Astrocyte of the cerebellum (primary cell): Measurements from ENCODE around the gene TNPO1.

Experiments
- DNase-seq: peaks from one replicate; pipeline ENCODE4 v3.0.0-alpha.2; 2011; ENCODE audit warnings: low read depth
- H3K4me3 ChIP-seq: 2 replicates; pipeline ENCODE4 v1.5.1; 2011; ENCODE audit warnings: mild to moderate bottlenecking, low read depth, low read length, moderate library complexity
- CTCF ChIP-seq: IDR thresholded peaks from 2 replicates; pipeline ENCODE4 v1.5.1; 2012; ENCODE audit warnings: low read length, low read depth, moderate library complexity, mild to moderate bottlenecking; ENCODE audit errors: missing control alignments
- in situ Hi-C: cut with HindIII; loops from 2 replicates; pipeline ENCODE4 v1.10.0; 2017; ENCODE audit warnings: low sequenced_read_pairs

Gene TNPO1

DNA sequence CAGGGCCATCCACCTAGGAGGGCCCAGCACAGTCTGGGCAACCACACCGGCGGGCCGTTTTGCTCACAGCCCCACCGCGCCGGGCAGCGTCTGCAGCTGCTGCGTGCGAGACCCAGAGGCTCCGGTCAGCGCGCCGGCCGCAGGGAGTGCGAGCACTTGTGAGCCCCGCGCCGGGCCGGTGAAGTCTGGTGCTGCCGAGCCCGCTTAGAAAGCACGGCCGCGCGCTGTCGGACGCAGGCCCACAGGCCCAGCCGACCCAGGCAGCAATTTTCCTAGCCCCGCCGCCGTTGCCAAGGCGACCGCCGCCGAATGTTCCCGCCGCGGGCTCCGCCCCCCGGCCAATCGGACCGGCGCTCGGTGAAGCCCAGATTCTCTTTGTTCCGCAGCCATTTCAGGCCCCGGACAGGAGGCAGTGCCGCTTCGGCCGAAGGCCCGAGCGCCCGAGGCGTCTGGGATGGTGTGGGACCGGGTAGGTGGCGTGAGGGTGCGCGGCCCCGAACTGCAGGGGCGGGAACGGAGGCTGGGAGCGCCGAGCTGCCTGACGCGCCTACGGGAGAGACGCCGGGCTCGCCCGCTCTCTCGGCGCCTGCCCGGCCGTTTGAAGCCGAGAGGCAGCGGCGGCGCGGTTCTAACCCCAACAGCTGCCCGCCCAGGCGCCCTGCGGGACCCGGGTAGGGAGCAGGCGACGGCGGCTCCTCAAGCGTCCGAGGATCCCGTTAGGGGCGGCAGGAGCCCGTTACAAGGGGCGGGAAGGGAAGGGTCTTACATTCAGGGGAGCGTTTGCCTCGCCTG lies at the start of gene TNPO1:
TSS of gene TNPO1 (plus strand) at position 378 of the 792 bp plus-strand sequence. CDS start at position 455, 77 bp downstream.
- in situ Hi-C loops, result no loop called here
- H3K4me3 ChIP-seq, result peak within 1 kb of the TSS; percentile 84
- TF ChIP-seq CTCF, result no peak
- peak; percentile 83 for DNase-seq

- no peak for DNase-seq
- no peak for TF ChIP-seq CTCF
- H3K4me3 ChIP-seq, result no peak overlapping the region
- in situ Hi-C loops, result no loop called here
Observed at GRCh38 chr5:72767289-72768010, 49.0 kb upstream of the TNPO1 start.

DNA sequence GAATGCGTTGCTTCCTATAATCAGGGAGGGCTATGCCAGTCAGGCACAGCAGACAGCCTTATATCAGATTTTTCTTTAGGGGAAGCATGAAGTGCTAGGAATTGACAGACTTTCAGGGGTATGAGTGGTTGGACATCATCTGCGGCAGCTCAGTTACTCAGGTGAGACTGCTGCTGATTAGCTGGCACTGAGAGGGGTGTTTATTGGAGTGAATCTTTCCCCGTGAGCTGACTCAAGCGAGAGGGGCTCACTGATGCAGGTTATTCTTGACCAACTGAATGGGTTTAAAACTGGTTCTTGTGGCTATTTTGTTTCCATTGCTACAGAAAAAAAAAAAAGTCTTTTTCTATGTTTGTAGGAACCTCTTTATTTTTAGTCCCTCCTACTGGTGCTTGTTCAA lies 46.2 kb upstream of the TNPO1 start:
- in situ Hi-C loops, result no loop called here
- no peak for TF ChIP-seq CTCF
- DNase-seq, result no peak

GRCh38 chr5:72776684-72777083 lies 39.8 kb upstream of the TNPO1 start:
- no peak for TF ChIP-seq CTCF
- in situ Hi-C loops, result no loop called here
- no peak overlapping the region for H3K4me3 ChIP-seq
- DNase-seq, result no peak

More for the DNA sequence above, 46.2 kb upstream of the TNPO1 start:
- H3K4me3 ChIP-seq, result no peak overlapping the region

DNA sequence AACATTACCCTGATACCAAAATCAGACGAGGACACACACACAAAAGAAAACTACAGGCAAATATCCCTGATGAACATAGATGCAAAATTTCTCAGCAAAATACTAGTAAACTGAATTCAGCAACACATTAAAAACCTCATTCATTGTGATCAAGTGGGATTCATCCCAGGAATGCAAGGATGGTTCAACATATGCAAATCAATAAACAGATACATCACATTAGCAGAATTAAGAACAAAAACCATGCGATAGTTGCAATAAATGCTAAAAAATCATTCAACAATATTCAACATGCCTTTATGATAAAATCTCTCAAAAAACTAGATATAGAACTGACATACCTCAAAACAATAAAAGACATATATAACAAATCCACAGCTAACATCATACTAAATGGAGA lies 36.9 kb upstream of the TNPO1 start:
- in situ Hi-C loops, result no loop called here
- no peak overlapping the region for H3K4me3 ChIP-seq
- TF ChIP-seq CTCF, result no peak
- no peak for DNase-seq

DNA sequence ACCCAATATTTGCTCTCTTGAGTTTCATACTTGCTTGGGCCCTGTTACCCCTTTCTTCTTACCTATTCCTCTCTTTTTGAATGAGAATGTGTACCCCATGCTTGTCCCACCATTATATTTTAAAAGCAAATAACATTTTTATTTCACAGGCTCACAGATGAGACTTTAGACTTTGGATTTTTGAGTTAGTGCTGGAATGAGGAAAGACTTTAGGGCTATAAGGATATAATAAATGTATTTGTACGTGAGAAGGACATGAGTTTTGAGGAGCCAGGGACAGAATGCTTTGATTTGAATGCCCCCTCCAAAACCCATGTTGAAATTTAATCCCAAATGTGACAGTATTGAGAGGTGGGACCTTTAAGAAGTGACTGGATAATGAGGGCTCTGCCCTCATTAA lies 33.1 kb upstream of the TNPO1 start:
- no peak for DNase-seq
- TF ChIP-seq CTCF, result no peak
- H3K4me3 ChIP-seq, result no peak overlapping the region
- in situ Hi-C loops, result no loop called here
